HepG2 (cell line): Measurements from ENCODE around the gene ST6GALNAC2. TPM values are rescaled to one million over a fixed set of nuclear protein-coding genes. Genes with fewer than 3 reads are reported as not detected.
A peak's percentile ranks its signal among the peaks of the same experiment; 100 is the strongest.

ENCODE experiments used
- AHR ChIP-seq: IDR thresholded peaks from 2 replicates; pipeline ENCODE4 v1.6.1; 2018; ENCODE audit warnings: missing genetic modification reagents, missing compliant biosample characterization
- ARHGAP35 ChIP-seq: sonication (generic); formaldehyde crosslinking; IDR thresholded peaks from 2 replicates; pipeline ENCODE4 v1.9.0; 2022; ENCODE audit warnings: mild to moderate bottlenecking, inconsistent platforms, moderate library complexity, missing genetic modification reagents, borderline replicate concordance
- ARID2 ChIP-seq: sonication (generic); formaldehyde crosslinking; IDR thresholded peaks from 2 replicates; pipeline ENCODE4 v1.8.1; 2022; ENCODE audit warnings: mild to moderate bottlenecking, missing genetic modification reagents, borderline replicate concordance
- BRCA1 ChIP-seq: sonication (generic); formaldehyde crosslinking; IDR thresholded peaks from 2 replicates; pipeline ENCODE4 v1.4.0; 2020; ENCODE audit warnings: missing genetic modification reagents
- CREM ChIP-seq, 2 experiments: sonication (generic) in 1 of 2; formaldehyde crosslinking in 1 of 2; IDR thresholded peaks; 2 replicates each; pipeline versions ENCODE4 v1.4.0 to v1.6.1; 2016 to 2020; ENCODE audit warnings: antibody characterized with exemption in 1 of 2, mild to moderate bottlenecking in 1 of 2, missing genetic modification reagents in 1 of 2
- DNMT3B ChIP-seq: conservative IDR thresholded peaks from 2 replicates; pipeline ENCODE4 v1.6.1; 2016; ENCODE audit warnings: missing biosample characterization, control low read depth
- GLI4 ChIP-seq: sonication (generic); formaldehyde crosslinking; IDR thresholded peaks from 2 replicates; pipeline ENCODE4 v1.5.1; 2020; ENCODE audit warnings: missing genetic modification reagents, mild to moderate bottlenecking, moderate library complexity, borderline replicate concordance
- HOXA7 ChIP-seq: sonication (generic); formaldehyde crosslinking; IDR thresholded peaks from 2 replicates; pipeline ENCODE4 v1.8.1; 2022; ENCODE audit warnings: mild to moderate bottlenecking, missing genetic modification reagents, moderate library complexity
- KMT2A ChIP-seq: sonication (generic); formaldehyde crosslinking; IDR thresholded peaks from 2 replicates; pipeline ENCODE4 v1.4.0; 2020; ENCODE audit warnings: missing genetic modification reagents
- MED13 ChIP-seq: sonication (generic); formaldehyde crosslinking; IDR thresholded peaks from 2 replicates; pipeline ENCODE4 v1.5.0; 2020; ENCODE audit warnings: missing genetic modification reagents
- MLLT10 ChIP-seq: sonication (generic); formaldehyde crosslinking; IDR thresholded peaks from 2 replicates; pipeline ENCODE4 v1.4.0; 2020; ENCODE audit warnings: missing genetic modification reagents
- NPAS2 ChIP-seq: sonication (generic); formaldehyde crosslinking; IDR thresholded peaks from 2 replicates; pipeline ENCODE4 v1.8.0; 2022; ENCODE audit warnings: mild to moderate bottlenecking, missing genetic modification reagents, borderline replicate concordance
- NR3C1 ChIP-seq: sonication (generic); formaldehyde crosslinking; IDR thresholded peaks from 2 replicates; pipeline ENCODE4 v1.4.0; 2020; ENCODE audit warnings: missing genetic modification reagents
- SKI ChIP-seq: fragments of 450-650 bp; IDR thresholded peaks from one replicate; pipeline ENCODE4 v1.6.1; 2018; ENCODE audit warnings: mild to moderate bottlenecking; ENCODE audit not compliant: partially characterized antibody
- SMAD3 ChIP-seq: sonication (generic); formaldehyde crosslinking; IDR thresholded peaks from 2 replicates; pipeline ENCODE4 v1.4.0; 2020; ENCODE audit warnings: missing genetic modification reagents
- SRSF4 ChIP-seq: fragments of 200-400 bp; formaldehyde crosslinking; IDR thresholded peaks from one replicate; pipeline ENCODE4 v1.6.1; 2018; ENCODE audit warnings: mild to moderate bottlenecking, low read depth, low read length, moderate library complexity; ENCODE audit not compliant: poor library complexity, severe bottlenecking
- SSRP1 ChIP-seq: IDR thresholded peaks from 2 replicates; pipeline ENCODE4 v1.6.1; 2016; ENCODE audit warnings: control low read depth
- STAG1 ChIP-seq: sonication (generic); formaldehyde crosslinking; IDR thresholded peaks from 2 replicates; pipeline ENCODE4 v1.4.0; 2020; ENCODE audit warnings: missing genetic modification reagents
- YY1 ChIP-seq: IDR thresholded peaks from 2 replicates; pipeline ENCODE4 v1.6.1; 2011; ENCODE audit warnings: low read length, low read depth, moderate library complexity, mild to moderate bottlenecking; ENCODE audit not compliant: insufficient read depth, insufficient replicate concordance
- ZC3H4 ChIP-seq: sonication (generic); formaldehyde crosslinking; IDR thresholded peaks from 2 replicates; pipeline ENCODE4 v1.4.0; 2020; ENCODE audit warnings: missing genetic modification reagents, borderline replicate concordance
- ZNF10 ChIP-seq: sonication (generic); formaldehyde crosslinking; IDR thresholded peaks from 2 replicates; pipeline ENCODE4 v1.4.0; 2020; ENCODE audit warnings: mild to moderate bottlenecking, low read depth, missing genetic modification reagents, borderline replicate concordance
- ZNF331 ChIP-seq: sonication (generic); formaldehyde crosslinking; IDR thresholded peaks from 2 replicates; pipeline ENCODE4 v1.4.0; 2020; ENCODE audit warnings: missing genetic modification reagents
- ZNF343 ChIP-seq: sonication (generic); formaldehyde crosslinking; IDR thresholded peaks from 2 replicates; pipeline ENCODE4 v1.4.0; 2020; ENCODE audit warnings: mild to moderate bottlenecking, missing genetic modification reagents
- ZNF557 ChIP-seq: sonication (generic); formaldehyde crosslinking; IDR thresholded peaks from 2 replicates; pipeline ENCODE4 v1.4.0; 2020; ENCODE audit warnings: missing genetic modification reagents
- ZNF670 ChIP-seq: sonication (generic); formaldehyde crosslinking; IDR thresholded peaks from 2 replicates; pipeline ENCODE4 v1.8.0; 2022; ENCODE audit warnings: mild to moderate bottlenecking, missing genetic modification reagents, borderline replicate concordance
- polyA plus RNA-seq, 8 experiments: library from polyadenylated mRNA; depleted of rRNA in 3 of 8; stranded (reverse) in 7 of 8; unstranded in 1 of 8; fragments of >200 nt; fragmentation: Illumina TruSeq in 4 of 8; extraction: Trizol in 4 of 8; gene quantifications; 2 replicates each; pipeline versions ENCODE4 v1.2.1 to v1.2.3, GENCODE V29; 2011 to 2016; ENCODE audit warnings: low read depth in 4 of 8, missing spikeins in 1 of 8, mixed read lengths in 1 of 8; ENCODE audit not compliant: insufficient read depth in 1 of 8
- total RNA-seq, 5 experiments: library from RNA; depleted of rRNA; stranded (reverse); fragments of >200 nt; fragmentation: Illumina TruSeq; extraction: Trizol; gene quantifications; 2 replicates each; pipeline ENCODE4 v1.2.3, GENCODE V29; 2016; ENCODE audit warnings: low read depth in 1 of 5
- TF ChIP-seq, protein P1 (sequence below): sonication (generic); formaldehyde crosslinking; IDR thresholded peaks from 2 replicates; pipeline ENCODE4 v1.4.0; 2020; ENCODE audit warnings: missing genetic modification reagents; ENCODE audit errors: not compliant biosample characterization
- TF ChIP-seq, protein P2 (sequence below): sonication (generic); formaldehyde crosslinking; IDR thresholded peaks from 2 replicates; pipeline ENCODE4 v1.8.1; 2023; ENCODE audit warnings: mild to moderate bottlenecking, missing genetic modification reagents
- TF ChIP-seq, protein P3 (sequence below): sonication (generic); formaldehyde crosslinking; IDR thresholded peaks from 2 replicates; pipeline ENCODE4 v1.8.0; 2022; ENCODE audit warnings: mild to moderate bottlenecking, missing genetic modification reagents, moderate library complexity

Gene ST6GALNAC2
- total and polyA plus RNA-seq, 2 of the 13 experiments (the other 11 are each of a cell fraction or from before 2014, with no cell fraction given), result 0.12 to 0.49 TPM

DNA sequence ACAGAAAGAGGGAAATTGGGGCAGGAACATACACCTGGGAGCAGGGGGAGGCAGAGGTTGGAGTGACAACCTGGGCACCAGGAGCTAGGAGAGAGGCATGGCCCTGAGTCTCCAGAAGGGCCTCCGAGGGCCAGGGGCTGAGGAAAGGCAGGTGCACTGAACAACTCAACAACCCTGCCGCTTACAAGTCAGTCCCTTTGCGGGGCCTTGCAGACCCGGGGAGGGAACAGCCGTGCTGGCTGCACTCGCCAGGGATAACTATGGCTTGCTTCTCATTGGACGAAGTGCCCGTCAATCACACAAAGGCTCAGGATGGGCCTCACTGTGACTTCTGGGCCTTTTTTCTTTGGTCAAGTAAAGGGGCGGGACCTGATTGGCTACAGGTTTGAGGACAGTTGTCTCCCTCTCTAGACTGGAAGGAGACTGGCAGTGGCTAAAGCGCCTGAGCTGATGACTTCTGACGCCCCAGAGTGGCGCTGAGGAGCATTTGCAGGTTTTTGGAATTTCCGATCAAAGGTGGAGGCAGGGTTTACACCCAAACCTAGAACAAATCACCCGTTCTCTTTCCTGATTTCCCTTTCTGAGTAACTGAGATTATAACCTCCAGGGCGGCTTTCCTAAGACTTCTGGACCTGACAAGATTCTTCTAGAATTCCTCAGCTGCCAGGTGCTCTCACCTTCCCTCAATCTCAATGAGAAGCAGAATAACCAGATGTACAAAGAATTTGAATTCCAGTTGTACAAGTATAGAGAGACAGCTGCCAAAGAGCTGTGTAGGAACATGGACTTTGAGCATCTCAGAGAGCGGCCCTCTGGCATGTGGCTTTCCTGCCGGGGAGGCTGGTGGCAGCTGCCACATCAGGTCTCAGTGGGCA, 27.6 kb upstream of the ST6GALNAC2 start (continued):
- TF ChIP-seq BRCA1, result no peak
- TF ChIP-seq NR3C1 (CRISPR knock-in tag), result no peak
- TF ChIP-seq ZNF10 (CRISPR knock-in tag), result no peak
- TF ChIP-seq HOXA7 (CRISPR knock-in tag), result no peak
- peak; percentile 29 for TF ChIP-seq YY1
- TF ChIP-seq, protein P1, sequence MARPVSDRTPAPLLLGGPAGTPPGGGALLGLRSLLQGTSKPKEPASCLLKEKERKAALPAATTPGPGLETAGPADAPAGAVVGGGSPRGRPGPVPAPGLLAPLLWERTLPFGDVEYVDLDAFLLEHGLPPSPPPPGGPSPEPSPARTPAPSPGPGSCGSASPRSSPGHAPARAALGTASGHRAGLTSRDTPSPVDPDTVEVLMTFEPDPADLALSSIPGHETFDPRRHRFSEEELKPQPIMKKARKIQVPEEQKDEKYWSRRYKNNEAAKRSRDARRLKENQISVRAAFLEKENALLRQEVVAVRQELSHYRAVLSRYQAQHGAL (CRISPR knock-in tag), result no peak
- TF ChIP-seq ARHGAP35 (CRISPR knock-in tag), result no peak
- no peak for TF ChIP-seq SMAD3 (CRISPR knock-in tag)
- no peak for TF ChIP-seq MLLT10 (CRISPR knock-in tag)
- TF ChIP-seq AHR (CRISPR knock-in tag), result no peak
- TF ChIP-seq, protein P2, sequence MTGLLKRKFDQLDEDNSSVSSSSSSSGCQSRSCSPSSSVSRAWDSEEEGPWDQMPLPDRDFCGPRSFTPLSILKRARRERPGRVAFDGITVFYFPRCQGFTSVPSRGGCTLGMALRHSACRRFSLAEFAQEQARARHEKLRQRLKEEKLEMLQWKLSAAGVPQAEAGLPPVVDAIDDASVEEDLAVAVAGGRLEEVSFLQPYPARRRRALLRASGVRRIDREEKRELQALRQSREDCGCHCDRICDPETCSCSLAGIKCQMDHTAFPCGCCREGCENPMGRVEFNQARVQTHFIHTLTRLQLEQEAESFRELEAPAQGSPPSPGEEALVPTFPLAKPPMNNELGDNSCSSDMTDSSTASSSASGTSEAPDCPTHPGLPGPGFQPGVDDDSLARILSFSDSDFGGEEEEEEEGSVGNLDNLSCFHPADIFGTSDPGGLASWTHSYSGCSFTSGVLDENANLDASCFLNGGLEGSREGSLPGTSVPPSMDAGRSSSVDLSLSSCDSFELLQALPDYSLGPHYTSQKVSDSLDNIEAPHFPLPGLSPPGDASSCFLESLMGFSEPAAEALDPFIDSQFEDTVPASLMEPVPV (CRISPR knock-in tag), result peak; percentile 76; the same call in 1 of the 2 replicates
- no peak for TF ChIP-seq GLI4 (CRISPR knock-in tag)
- TF ChIP-seq ZNF557 (CRISPR knock-in tag), result 0 out of 2 replicates have a peak, but pooled peaks have one; percentile 6
- TF ChIP-seq DNMT3B (CRISPR knock-in tag), result no peak
- TF ChIP-seq ZNF343 (CRISPR knock-in tag), result no peak
- no peak for TF ChIP-seq SSRP1 (CRISPR knock-in tag)
- no peak; the same call in 1 of the 2 replicates for TF ChIP-seq ZNF331 (CRISPR knock-in tag)
- no peak for TF ChIP-seq NPAS2 (CRISPR knock-in tag)
- no peak for TF ChIP-seq ZNF670 (CRISPR knock-in tag)
- TF ChIP-seq MED13 (CRISPR knock-in tag), result no peak
- TF ChIP-seq SRSF4, result no peak
- TF ChIP-seq CREM (IDR thresholded peaks at IDR 0.05), result no peak
- no peak for TF ChIP-seq CREM (CRISPR knock-in tag; IDR thresholded peaks at IDR 0.05)
- TF ChIP-seq ARID2 (CRISPR knock-in tag), result no peak
- TF ChIP-seq KMT2A (CRISPR knock-in tag), result no peak; the same call in 1 of the 2 replicates
- peak; percentile 7 for TF ChIP-seq SKI
- no peak for TF ChIP-seq ZC3H4
- peak; percentile 62 for TF ChIP-seq STAG1 (CRISPR knock-in tag)
- TF ChIP-seq, protein P3, sequence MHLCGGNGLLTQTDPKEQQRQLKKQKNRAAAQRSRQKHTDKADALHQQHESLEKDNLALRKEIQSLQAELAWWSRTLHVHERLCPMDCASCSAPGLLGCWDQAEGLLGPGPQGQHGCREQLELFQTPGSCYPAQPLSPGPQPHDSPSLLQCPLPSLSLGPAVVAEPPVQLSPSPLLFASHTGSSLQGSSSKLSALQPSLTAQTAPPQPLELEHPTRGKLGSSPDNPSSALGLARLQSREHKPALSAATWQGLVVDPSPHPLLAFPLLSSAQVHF, result no peak
